GM12878 (cell line): ENCODE measurements around the gene YPEL2.

ENCODE experiments used
- CHD1 ChIP-seq: IDR thresholded peaks from 2 replicates; pipeline ENCODE4 v1.6.1; 2012; ENCODE audit warnings: low read depth, low read length, improper control_type of control experiment
- HCFC1 ChIP-seq: fragments of 150-350 bp; IDR thresholded peaks from 2 replicates; pipeline ENCODE4 v1.6.1; 2014; ENCODE audit warnings: low read length
- PAX5 ChIP-seq: IDR thresholded peaks from 2 replicates; pipeline ENCODE4 v1.6.1; 2011; ENCODE audit warnings: low read depth, low read length, borderline replicate concordance
- POLR2AphosphoS5 ChIP-seq: IDR thresholded peaks from 2 replicates; pipeline ENCODE4 v1.6.1; 2011; ENCODE audit warnings: mild to moderate bottlenecking, low read length, inconsistent platforms
- SIN3A ChIP-seq: IDR thresholded peaks from 2 replicates; pipeline ENCODE4 v1.6.1; 2012; ENCODE audit warnings: low read depth, low read length, improper control_type of control experiment
- SMC3 ChIP-seq: IDR thresholded peaks from 2 replicates; pipeline ENCODE4 v1.6.1; 2011; ENCODE audit warnings: low read length, improper control_type of control experiment, borderline replicate concordance
- TAF1 ChIP-seq: IDR thresholded peaks from 2 replicates; pipeline ENCODE4 v1.6.1; 2011; ENCODE audit warnings: mild to moderate bottlenecking, low read depth, low read length, borderline replicate concordance
- ZNF274 ChIP-seq: IDR thresholded peaks from one replicate; pipeline ENCODE4 v1.8.0; 2011; ENCODE audit not compliant: insufficient read length, insufficient read depth
- ZNF384 ChIP-seq: IDR thresholded peaks from 2 replicates; pipeline ENCODE4 v1.6.1; 2012; ENCODE audit warnings: low read depth, mild to moderate bottlenecking, low read length, improper control_type of control experiment, borderline replicate concordance
- TF ChIP-seq, protein P1 (sequence below), 3 experiments: IDR thresholded peaks in 2 of 3; conservative IDR thresholded peaks in 1 of 3; 2 replicates each; pipeline ENCODE4 v1.5.1; 2011; ENCODE audit warnings: low read depth in 3 of 3, low read length in 3 of 3, mild to moderate bottlenecking in 3 of 3, control low read depth in 2 of 3, moderate library complexity in 2 of 3, inconsistent platforms in 1 of 3, mixed read lengths in 1 of 3; ENCODE audit not compliant: control insufficient read depth in 2 of 3, insufficient read depth in 1 of 3; ENCODE audit errors: extremely low read depth in 1 of 3
- TF ChIP-seq, protein P2 (sequence below): fragments of 450-650 bp; IDR thresholded peaks from 2 replicates; pipeline ENCODE4 v1.6.1; 2016; ENCODE audit warnings: mild to moderate bottlenecking
- TF ChIP-seq, protein P3 (sequence below): IDR thresholded peaks from 2 replicates; pipeline ENCODE4 v1.6.1; 2012; ENCODE audit warnings: low read depth, low read length, improper control_type of control experiment

DNA sequence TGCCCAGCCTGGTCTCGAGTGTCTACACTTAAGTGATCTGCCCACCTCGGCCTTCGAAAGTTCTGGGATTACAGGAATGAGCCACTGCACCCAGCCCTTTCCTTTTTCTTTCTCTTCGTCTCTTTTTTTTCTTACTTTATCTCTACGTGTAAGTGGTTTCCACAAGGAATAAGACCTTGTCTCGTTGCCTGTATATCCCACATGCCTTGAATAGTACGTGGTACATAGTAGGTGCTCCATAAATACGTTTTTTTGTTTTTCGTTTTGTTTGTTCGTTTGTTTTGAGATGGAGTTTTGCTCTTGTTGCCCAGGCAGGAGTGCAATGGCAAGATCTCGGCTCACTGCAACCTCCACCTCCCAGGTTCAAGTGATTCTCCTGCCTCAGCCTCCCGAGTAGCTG is 86.0 kb downstream of the YPEL2 start:
- TF ChIP-seq SIN3A: no peak
- TF ChIP-seq PAX5: no peak
- TF ChIP-seq CHD1: no peak
- TF ChIP-seq POLR2AphosphoS5: no peak
- TF ChIP-seq, protein P1, sequence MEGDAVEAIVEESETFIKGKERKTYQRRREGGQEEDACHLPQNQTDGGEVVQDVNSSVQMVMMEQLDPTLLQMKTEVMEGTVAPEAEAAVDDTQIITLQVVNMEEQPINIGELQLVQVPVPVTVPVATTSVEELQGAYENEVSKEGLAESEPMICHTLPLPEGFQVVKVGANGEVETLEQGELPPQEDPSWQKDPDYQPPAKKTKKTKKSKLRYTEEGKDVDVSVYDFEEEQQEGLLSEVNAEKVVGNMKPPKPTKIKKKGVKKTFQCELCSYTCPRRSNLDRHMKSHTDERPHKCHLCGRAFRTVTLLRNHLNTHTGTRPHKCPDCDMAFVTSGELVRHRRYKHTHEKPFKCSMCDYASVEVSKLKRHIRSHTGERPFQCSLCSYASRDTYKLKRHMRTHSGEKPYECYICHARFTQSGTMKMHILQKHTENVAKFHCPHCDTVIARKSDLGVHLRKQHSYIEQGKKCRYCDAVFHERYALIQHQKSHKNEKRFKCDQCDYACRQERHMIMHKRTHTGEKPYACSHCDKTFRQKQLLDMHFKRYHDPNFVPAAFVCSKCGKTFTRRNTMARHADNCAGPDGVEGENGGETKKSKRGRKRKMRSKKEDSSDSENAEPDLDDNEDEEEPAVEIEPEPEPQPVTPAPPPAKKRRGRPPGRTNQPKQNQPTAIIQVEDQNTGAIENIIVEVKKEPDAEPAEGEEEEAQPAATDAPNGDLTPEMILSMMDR (IDR thresholded peaks at IDR 0.05 in 2 of 3, conservative IDR thresholded peaks at IDR 0.05 in 1 of 3; ENCODE audit: control insufficient read depth in 2 of 3, extremely low read depth in 1 of 3, insufficient read depth in 1 of 3, low read depth in 3 of 3, low read length in 3 of 3): no peak
- TF ChIP-seq, protein P2, sequence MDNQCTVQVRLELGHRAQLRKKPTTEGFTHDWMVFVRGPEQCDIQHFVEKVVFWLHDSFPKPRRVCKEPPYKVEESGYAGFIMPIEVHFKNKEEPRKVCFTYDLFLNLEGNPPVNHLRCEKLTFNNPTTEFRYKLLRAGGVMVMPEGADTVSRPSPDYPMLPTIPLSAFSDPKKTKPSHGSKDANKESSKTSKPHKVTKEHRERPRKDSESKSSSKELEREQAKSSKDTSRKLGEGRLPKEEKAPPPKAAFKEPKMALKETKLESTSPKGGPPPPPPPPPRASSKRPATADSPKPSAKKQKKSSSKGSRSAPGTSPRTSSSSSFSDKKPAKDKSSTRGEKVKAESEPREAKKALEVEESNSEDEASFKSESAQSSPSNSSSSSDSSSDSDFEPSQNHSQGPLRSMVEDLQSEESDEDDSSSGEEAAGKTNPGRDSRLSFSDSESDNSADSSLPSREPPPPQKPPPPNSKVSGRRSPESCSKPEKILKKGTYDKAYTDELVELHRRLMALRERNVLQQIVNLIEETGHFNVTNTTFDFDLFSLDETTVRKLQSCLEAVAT: no peak
- no peak for TF ChIP-seq ZNF384
- no peak for TF ChIP-seq TAF1
- TF ChIP-seq ZNF274: no peak
- TF ChIP-seq, protein P3, sequence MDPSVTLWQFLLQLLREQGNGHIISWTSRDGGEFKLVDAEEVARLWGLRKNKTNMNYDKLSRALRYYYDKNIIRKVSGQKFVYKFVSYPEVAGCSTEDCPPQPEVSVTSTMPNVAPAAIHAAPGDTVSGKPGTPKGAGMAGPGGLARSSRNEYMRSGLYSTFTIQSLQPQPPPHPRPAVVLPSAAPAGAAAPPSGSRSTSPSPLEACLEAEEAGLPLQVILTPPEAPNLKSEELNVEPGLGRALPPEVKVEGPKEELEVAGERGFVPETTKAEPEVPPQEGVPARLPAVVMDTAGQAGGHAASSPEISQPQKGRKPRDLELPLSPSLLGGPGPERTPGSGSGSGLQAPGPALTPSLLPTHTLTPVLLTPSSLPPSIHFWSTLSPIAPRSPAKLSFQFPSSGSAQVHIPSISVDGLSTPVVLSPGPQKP: no peak
- TF ChIP-seq HCFC1: no peak
- no peak for TF ChIP-seq SMC3
